ENCODE results near the gene IZUMO4.

Gene IZUMO4

DNA sequence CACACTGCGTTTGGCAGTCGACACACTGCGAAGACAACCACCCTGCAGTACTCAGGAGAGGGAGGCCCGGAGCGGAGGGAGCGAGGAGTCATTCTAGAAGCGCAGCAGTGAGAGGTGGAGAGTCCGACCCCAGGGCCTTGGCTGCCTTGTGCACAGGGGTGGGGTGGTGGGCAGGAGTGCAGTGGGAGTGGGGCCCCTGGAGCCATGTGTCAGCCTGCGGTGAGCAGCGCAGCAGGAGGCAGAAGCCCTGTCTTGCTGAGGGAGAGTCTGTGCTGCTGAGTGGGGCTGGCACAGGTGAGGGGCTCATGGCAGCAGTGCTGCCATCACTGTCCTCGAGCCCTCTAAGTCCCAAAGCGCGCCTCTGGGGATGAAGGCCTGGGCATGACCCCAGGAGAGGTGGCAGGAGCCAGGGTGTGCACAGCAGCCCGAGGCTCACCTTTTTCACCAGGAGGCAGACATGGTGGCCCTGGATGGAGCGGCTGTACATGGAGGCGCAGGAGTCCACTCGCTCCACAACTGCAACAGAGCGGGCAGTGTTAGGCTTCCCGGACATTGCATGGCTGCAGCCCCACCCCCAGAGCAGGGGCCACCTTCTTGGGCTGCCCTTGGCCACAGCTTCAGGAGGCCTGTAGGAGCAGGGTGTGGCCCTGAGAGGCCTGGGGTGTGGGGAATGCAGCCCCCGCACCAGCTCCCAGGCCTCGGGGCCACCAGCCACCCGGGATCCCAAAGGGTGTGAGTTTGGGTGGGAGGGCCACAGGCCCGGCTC, 11.7 kb downstream of the IZUMO4 start:
- DNase-seq (ENCODE audit: low read depth in 2 of 2) = no peak

DNA sequence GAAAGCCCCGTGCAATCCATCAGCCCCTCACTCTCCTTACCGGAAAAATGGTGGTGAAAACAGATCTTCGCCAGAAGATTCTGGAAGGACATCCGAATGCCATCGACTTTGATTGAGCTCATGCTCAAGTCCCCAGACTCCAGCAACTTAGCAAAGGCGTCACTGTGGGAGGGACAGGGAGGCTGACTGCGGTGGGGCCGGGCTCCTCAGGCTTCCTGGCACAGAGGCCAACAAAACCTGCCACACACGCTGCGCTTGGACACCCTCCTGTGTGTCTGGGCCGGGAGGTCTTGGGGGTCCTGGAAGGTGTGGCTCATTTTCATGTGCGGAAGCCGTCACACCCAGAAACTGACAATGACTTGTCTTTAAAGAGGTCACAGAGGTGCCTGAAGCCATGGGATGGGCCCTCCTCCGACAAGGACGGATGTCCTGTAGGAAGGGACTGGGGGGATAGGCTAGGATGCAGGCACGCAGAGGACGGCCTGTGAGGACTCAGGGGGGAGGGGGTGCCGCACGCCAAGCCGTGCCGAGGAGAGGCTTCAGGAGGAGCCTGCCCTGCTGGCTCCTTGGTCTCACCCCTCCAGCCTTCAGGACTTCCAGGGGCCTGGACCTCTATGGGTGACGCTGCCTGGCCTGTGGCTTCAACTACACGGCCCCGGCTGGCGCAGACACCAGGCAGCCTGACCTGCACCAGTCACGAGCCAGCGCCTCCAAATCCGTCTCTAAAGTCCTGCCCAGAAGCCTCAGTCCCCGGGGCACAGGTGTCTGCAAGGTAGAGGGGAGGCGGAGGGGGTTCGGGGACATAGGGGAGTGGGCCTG, 12.5 kb downstream of the IZUMO4 start:
- no peak for DNase-seq (ENCODE audit: low read depth in 2 of 2)

DNA sequence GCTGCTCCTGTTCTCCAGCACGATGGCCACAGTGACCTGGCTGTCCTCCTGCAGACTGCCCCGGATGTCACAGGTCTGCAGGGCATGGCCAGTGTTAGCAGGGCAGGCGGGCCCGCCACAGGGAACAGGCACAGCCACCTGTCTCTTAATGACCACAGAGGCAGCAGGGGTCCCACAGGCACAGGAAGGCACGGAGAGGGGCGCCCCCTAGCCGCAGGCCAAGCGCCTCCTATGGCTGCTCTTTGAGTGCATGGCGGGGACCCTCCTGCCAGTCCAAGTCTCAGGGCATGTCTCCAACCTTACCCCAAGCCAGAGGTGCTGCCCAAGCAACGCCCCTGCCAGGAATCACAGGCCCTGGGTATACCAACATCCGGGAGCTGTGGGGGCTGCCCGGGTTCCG, 14.1 kb downstream of the IZUMO4 start:
- no peak for DNase-seq (ENCODE audit: low read depth in 2 of 2)

DNA sequence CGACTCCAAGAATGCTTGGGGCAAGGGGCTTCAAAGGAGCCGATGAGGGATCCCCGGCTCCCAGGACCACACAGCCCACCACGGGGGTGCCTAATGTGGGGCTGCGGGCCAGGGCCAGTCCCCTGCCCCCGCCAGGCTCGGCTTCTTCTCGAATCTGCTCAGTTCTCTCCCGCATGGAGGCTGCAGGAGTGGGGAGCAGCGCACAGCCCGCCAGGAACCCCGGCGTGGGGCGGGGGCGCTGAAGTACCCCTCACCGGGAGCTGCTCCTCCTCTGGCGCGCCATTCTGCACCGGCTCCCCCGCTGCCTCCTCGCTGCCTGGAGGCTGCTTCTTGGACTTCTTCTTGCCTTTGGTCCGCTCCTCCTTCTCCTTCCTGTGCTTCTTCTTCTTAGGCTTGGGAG, 14.7 kb downstream of the IZUMO4 start:
- DNase-seq (ENCODE audit: low read depth in 2 of 2) = no peak

DNA sequence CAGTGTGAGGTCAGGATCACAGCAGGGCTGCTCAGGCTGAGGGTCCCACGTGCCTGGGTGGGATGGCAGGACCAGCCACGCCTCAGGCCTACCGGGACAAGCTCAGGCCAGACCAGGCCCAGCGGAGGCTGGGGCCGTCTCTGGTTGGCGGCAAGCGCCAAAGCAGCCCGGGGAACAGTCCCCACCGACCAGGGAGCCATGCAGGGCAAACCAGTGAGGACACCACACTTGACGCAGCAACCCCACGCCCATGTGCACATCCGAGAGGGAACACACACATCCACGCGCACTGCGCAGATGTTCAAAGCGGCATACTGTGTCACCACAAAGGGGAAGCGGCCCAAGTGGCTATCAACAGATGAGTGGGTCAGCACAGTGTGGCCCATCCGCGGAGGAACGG, 15.2 kb downstream of the IZUMO4 start:
- DNase-seq (ENCODE audit: low read depth in 2 of 2) = no peak

DNA sequence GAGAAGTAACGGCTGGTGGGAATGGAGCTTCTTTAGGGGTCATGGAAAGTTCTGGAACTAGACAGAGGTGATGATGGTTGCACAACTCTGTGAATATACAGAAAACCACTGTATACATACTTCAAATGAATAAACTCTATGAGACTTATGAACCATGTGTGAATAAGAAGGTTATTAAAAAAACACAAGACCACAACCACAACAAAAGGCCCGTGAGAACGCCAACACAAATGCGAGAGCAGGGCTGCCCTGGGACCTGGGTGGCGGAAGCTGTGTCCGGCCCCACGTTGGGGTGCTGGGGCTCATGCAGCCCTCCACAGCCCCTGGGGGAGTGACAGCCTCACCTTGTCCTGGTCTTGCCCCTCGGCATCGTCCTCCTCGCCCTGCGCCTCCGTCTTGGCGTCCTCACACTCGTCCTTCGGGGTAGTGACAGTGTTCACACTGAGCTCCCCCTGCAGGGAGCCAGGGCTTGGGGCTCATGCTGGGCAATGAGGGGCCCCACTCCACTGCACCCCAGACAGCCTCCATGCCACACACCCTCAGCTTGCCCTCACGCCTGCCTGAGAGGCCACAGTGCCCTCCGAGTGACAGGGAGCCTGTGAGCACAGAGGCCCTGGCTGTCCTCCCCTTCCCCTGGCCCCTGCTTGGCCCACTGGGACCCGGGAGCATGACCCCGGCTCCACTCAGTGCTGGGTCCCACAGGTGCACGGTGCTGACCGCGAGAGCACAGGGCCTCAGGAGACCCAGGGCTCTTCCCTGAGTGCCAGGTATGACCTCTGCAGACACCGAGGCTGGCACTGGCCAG, 16.0 kb downstream of the IZUMO4 start:
- DNase-seq (ENCODE audit: low read depth in 2 of 2) = no peak

GRCh38 chr19:2113439-2114211, 16.9 kb downstream of the IZUMO4 start:
- DNase-seq (ENCODE audit: low read depth in 2 of 2) = no peak

DNA sequence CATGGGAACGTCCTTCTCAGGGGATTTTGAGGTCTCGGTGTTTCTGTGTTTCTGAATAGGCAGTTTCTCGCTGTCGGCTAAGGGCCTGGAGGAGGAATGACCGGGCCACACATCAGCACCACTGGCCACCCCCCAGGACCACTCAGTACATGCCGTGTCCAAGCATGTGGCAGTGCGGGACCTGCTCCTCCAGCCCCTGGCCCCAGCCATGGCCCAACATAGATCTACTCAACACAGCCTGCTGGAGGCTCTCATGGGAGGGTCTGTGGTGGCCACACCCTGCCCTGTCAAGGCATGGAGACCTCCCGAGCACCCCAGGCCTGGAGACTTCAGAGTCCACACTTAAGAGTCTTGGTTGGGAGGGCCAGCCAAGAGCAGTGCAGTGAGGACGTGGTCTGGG, 17.5 kb downstream of the IZUMO4 start:
- DNase-seq (ENCODE audit: low read depth in 2 of 2) = no peak

GRCh38 chr19:2114821-2115220, 18.1 kb downstream of the IZUMO4 start:
- no peak for DNase-seq (ENCODE audit: low read depth in 2 of 2)

DNA sequence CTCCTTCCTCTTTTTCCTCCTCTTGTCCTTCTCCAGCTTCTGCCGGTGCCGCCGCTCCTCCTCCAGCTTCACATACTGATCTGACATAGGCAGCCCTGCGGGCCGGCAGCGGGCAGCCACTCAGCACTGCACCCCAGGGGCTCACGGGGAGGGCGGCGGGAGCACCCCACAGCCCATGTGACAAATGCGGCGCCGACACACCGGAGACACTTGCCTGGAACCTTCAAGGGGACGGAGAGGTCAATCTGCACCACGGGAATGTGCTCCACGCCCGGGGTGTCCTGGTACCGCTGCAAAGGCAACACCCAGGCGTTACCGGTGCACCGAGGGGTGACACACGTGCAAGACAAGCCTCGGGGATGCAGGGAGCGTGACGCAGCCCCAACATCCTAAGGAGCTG, 18.6 kb downstream of the IZUMO4 start:
- no peak for DNase-seq (ENCODE audit: low read depth in 2 of 2)

- DNase-seq (ENCODE audit: low read depth in 2 of 2) = no peak
These were observed 19.3 kb downstream of the IZUMO4 start for GRCh38 chr19:2115911-2116426.

- DNase-seq (ENCODE audit: low read depth in 2 of 2) = no peak
These were observed 19.8 kb downstream of the IZUMO4 start for GRCh38 chr19:2116507-2116906.

GRCh38 chr19:2117215-2117960, 20.7 kb downstream of the IZUMO4 start:
- no peak for DNase-seq (ENCODE audit: low read depth in 2 of 2)

GRCh38 chr19:2118438-2118837, 21.7 kb downstream of the IZUMO4 start:
- no peak for DNase-seq (ENCODE audit: low read depth in 2 of 2)

- no peak for DNase-seq (ENCODE audit: low read depth in 2 of 2)
These were observed 23.4 kb downstream of the IZUMO4 start for GRCh38 chr19:2119921-2120785.

DNA sequence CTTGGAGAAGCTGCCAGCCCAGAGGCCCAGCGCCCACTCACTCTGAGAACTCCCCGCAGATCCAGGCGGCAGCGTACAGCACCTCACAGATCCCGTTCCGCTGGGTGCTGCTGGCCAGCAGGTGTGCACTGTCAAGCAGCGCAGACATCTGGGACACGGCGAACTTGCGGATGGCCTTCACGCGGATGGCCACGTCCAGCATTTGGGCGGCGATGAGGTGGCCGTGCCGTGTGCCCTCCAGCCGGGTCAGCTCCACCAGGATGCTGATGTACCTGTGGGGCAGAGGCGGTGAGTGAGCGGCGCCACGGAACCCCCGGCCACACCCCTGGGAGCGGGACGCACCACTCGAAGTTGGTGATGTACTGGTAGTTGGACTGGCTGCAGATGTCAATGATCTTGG, 24.1 kb downstream of the IZUMO4 start:
- no peak for DNase-seq (ENCODE audit: low read depth in 2 of 2)

DNA sequence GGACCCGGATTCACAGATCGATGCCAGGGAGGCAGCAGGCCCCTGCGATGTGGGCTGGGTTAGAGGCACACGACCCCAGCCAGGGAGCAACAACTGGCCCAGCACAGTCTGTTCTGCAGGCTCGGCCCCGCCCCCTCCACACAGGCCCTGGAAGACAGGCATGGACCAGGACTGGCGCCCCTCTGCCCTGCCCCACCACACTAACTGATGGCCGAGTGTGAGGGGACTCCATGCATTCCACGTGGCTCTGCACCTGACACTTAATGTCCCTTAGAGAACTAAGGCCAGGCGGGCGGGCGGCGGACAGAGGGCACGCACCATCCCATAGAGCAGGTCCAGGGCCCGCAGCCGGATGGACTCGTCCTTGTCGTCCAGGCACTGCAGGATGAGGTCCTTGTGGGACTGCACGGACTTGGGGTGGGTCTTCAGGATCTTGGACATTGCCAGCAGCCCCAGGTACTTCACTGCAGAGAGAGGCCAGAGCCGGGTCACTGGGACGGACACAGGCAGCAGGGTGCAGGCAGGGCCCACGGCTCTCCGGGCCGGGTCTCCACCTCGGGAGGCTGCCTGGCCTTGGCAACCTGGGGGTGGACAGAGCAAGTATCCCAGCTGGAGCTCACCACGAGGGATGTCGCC, 24.8 kb downstream of the IZUMO4 start:
- no peak for DNase-seq (ENCODE audit: low read depth in 2 of 2)

- no peak for DNase-seq (ENCODE audit: low read depth in 2 of 2)
These were observed 25.5 kb downstream of the IZUMO4 start for GRCh38 chr19:2122251-2122650.

- no peak for DNase-seq (ENCODE audit: low read depth in 2 of 2)
These were observed 26.3 kb downstream of the IZUMO4 start for GRCh38 chr19:2122982-2123381.

All from activated CD8-positive, alpha-beta memory T cell treated with anti-CD3 and anti-CD28 coated beads for 4 hours (primary cell).